GM12878 (cell line): ENCODE data around the gene LYVE1. TPM values are rescaled to one million over a fixed set of nuclear protein-coding genes. Genes with fewer than 3 reads are reported as not detected.
"Not testable (repeated sequence)": the region's sequence is repeated elsewhere in the genome, so short reads cannot be mapped to it uniquely, and the experiment has no call there.

Experiments used
- ATAC-seq: fragments of 200-7000 bp; cut with Tn5 transposase; 3 replicates; pipeline ENCODE4 v1.9.1; 2020; ENCODE audit warnings: mild to moderate bottlenecking, moderate library complexity
- BruUV-seq: library from RNA; stranded (reverse); fragments of 400-500 nt; replicated peaks from 2 replicates; lab custom pipeline; 2021; lab: Mats Ljungman, UMichigan
- CTCF ChIA-PET: fragments of 300-600 bp; sonication (Branson Sonifier 250); formaldehyde crosslinking; extraction: SDS; loops from one replicate; lab custom pipeline; 2021; ENCODE audit warnings: inconsistent platforms; lab: Yijun Ruan, JAX
- POLR2A ChIA-PET: fragments of 350-600 bp; formaldehyde crosslinking; extraction: SDS; loops from one replicate; lab custom pipeline; 2021; ENCODE audit warnings: inconsistent platforms; lab: Charles Lee
- RAD21 ChIA-PET: fragments of 300-600 bp; sonication (Branson Sonifier 250); formaldehyde crosslinking; loops from one replicate; lab custom pipeline; 2023; ENCODE audit warnings: antibody characterized with exemption; ENCODE audit not compliant: unreplicated experiment; lab: Charles Lee
- SMC1A ChIA-PET: fragments of 300-600 bp; sonication (Branson Sonifier 250); formaldehyde crosslinking; loops from one replicate; lab custom pipeline; 2023; ENCODE audit not compliant: unreplicated experiment, uncharacterized antibody; lab: Charles Lee
- DNase-seq: peaks from one replicate; pipeline ENCODE4 v3.0.0-alpha.2; 2011; ENCODE audit warnings: low read depth, low spot score
- FAIRE-seq: peaks from 3 replicates; lab custom pipeline; 2011; peaks lifted over from hg19 to GRCh38; lab: Jason Lieb, UNC
- H2AFZ ChIP-seq: 2 replicates; pipeline ENCODE4 v1.6.0; 2011; ENCODE audit warnings: low read depth, low read length, control low read depth; ENCODE audit not compliant: control insufficient read depth
- H3K27ac ChIP-seq: 2 replicates; pipeline ENCODE4 v1.5.1; 2011; ENCODE audit warnings: control low read depth; ENCODE audit not compliant: control insufficient read depth, insufficient read depth
- H3K27me3 ChIP-seq, 2 experiments: replicated peaks in 1 of 2; 2 replicates each; pipeline versions ENCODE4 v1.6.0 to v1.6.1; 2011; ENCODE audit warnings: low read length in 1 of 2; ENCODE audit not compliant: control insufficient read depth in 2 of 2, insufficient read depth in 2 of 2
- H3K36me3 ChIP-seq, 2 experiments: 2 replicates each; pipeline ENCODE4 v1.5.1; 2011; ENCODE audit warnings: low read length in 1 of 2; ENCODE audit not compliant: control insufficient read depth in 2 of 2, insufficient read depth in 2 of 2
- H3K4me1 ChIP-seq: 2 replicates; pipeline ENCODE4 v1.6.1; 2011; ENCODE audit warnings: mild to moderate bottlenecking, low read length, moderate library complexity, mixed read lengths; ENCODE audit not compliant: control insufficient read depth, insufficient read depth
- H3K4me2 ChIP-seq: 2 replicates; pipeline ENCODE4 v1.6.0; 2011; ENCODE audit warnings: control low read depth; ENCODE audit not compliant: control insufficient read depth, insufficient read depth
- H3K4me3 ChIP-seq: fragments of 200-600 bp; sonication (generic); 2 replicates; pipeline ENCODE4 v1.5.1; 2016
- H3K79me2 ChIP-seq: 2 replicates; pipeline ENCODE4 v1.6.0; 2011; ENCODE audit warnings: low read length; ENCODE audit not compliant: control insufficient read depth, insufficient read depth
- H3K9ac ChIP-seq: 2 replicates; pipeline ENCODE4 v1.8.0; 2011; ENCODE audit warnings: low read length, control low read depth, mixed read lengths; ENCODE audit not compliant: control insufficient read depth, insufficient read depth
- H3K9me3 ChIP-seq: replicated peaks from 3 replicates; pipeline ENCODE4 v1.5.1; 2011; ENCODE audit warnings: mild to moderate bottlenecking, low read length; ENCODE audit not compliant: control insufficient read depth, insufficient read depth
- H4K20me1 ChIP-seq: 2 replicates; pipeline ENCODE4 v1.6.0; 2011; ENCODE audit not compliant: control insufficient read depth, insufficient read depth
- IKZF1 ChIP-seq: fragments of 450-650 bp; conservative IDR thresholded peaks from 2 replicates; pipeline ENCODE4 v1.6.1; 2017; ENCODE audit warnings: antibody characterized with exemption, mild to moderate bottlenecking
- SPI1 ChIP-seq: IDR thresholded peaks from 2 replicates; pipeline ENCODE4 v1.6.1; 2011; ENCODE audit warnings: low read depth, mild to moderate bottlenecking, low read length, moderate library complexity, borderline replicate concordance; ENCODE audit not compliant: insufficient read depth
- WGBS: methylation state at CpG from one replicate; pipeline ENCODE4 v1.1.6; 2016; ENCODE audit warnings: low lambda C conversion rate; ENCODE audit not compliant: insufficient replicate concordance, insufficient coverage; ENCODE audit errors: missing lambda C conversion rate; 5-methylcytosine and 5-hydroxymethylcytosine counted together
- in situ Hi-C: fragments of 300-500 bp; cut with MboI; formaldehyde crosslinking; loops from 9 replicates; pipeline ENCODE4 v1.14.3; 2018; ENCODE audit warnings: mixed read lengths
- intact Hi-C: fragments of 100-400 bp; cut with micrococcal nuclease; formaldehyde crosslinking; loops from one replicate; pipeline ENCODE4 v1.14.2; 2022; ENCODE audit not compliant: unreplicated experiment
- polyA plus RNA-seq, 11 experiments: library from polyadenylated mRNA; depleted of rRNA in 4 of 11; unstranded in 6 of 11; stranded (reverse) in 5 of 11; fragments of >200 nt; fragmentation: Nextera tagmentation in 4 of 11; fragmentation: Illumina TruSeq in 1 of 11; extraction: Ambion mirVana in 4 of 11; extraction: Trizol in 1 of 11; gene quantifications; 1 replicate in 1 of 11; 2 replicates in 10 of 11; pipeline versions ENCODE4 v1.2.1 to v1.2.3, GENCODE V29; 2011 to 2016; ENCODE audit warnings: inconsistent platforms in 2 of 11, missing spikeins in 2 of 11, low read depth in 1 of 11
- total RNA-seq, 4 experiments: library from RNA; depleted of rRNA in 3 of 4; stranded (reverse); fragments of >200 nt in 3 of 4; fragmentation: Illumina TruSeq in 1 of 4; extraction: Trizol in 1 of 4; gene quantifications; 2 replicates each; pipeline versions ENCODE4 v1.2.1 to v1.2.3, GENCODE V29; 2013 to 2021
- TF ChIP-seq, protein P1 (sequence below): IDR thresholded peaks from 2 replicates; pipeline ENCODE4 v1.6.1; 2012; ENCODE audit warnings: low read length, inconsistent platforms

LYVE1 gene
- total and polyA plus RNA-seq, 10 of the 15 experiments (the other 5 are each of a cell fraction or from before 2014, with no cell fraction given): 0.15 TPM; not detected in 9

DNA sequence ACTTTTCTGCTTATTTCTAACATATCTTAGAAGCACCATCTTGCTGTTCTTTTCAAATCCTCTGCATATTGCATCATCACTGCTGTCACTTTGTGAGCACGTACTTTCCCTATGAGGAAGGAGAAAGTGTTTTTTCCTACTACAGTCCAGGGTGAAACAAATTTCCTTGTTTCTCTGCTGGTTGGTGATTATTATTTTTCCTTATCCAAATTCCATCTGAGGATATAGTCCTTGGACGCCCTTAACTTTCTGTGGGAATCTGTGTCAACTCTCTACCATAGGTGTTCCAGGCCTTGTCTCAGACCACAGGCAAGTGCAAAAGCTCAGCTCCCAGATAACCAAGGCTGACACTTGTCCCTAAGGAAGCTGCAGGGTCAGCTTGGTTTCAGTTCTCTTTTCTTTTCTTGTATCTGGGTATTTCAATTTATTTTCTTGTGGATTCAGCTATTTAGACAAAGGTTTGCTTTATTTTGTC lies 29.4 kb upstream of the LYVE1 start:
- ATAC-seq: no peak
- in situ Hi-C loops: no loop called here
- ChIA-PET POLR2A (no interaction called here), SMC1A (interaction anchor here (1.0 to 1.6 kb wide), 3 partner anchors 54 to 184 kb away, joined by 3 to 6 read pairs (median 5); partner anchors contain the start of gene RNF141), CTCF (interaction anchor here (0.9 to 1.5 kb wide), 3 partner anchors 19 to 58 kb away, joined by 3 to 5 read pairs (median 4); no protein-coding TSS in a partner anchor), RAD21 (no interaction called here)
- no peaks in the 10 kb centered on the region for H3K79me2 ChIP-seq
- H3K4me1 ChIP-seq: no peaks in the 10 kb centered on the region
- BruUV-seq: no TSS peak
- no peak overlapping the region for H3K9ac ChIP-seq
- no peak overlapping the region for H3K27ac ChIP-seq
- FAIRE-seq: no peak
- TF ChIP-seq, protein P1, sequence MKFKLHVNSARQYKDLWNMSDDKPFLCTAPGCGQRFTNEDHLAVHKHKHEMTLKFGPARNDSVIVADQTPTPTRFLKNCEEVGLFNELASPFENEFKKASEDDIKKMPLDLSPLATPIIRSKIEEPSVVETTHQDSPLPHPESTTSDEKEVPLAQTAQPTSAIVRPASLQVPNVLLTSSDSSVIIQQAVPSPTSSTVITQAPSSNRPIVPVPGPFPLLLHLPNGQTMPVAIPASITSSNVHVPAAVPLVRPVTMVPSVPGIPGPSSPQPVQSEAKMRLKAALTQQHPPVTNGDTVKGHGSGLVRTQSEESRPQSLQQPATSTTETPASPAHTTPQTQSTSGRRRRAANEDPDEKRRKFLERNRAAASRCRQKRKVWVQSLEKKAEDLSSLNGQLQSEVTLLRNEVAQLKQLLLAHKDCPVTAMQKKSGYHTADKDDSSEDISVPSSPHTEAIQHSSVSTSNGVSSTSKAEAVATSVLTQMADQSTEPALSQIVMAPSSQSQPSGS: no peak
- TF ChIP-seq IKZF1: 0 out of 2 replicates have a peak, but pooled peaks have one; percentile 20
- TF ChIP-seq SPI1: peak; percentile 53; the same call in 1 of the 2 replicates
- no peak overlapping the region for H3K4me2 ChIP-seq
- DNase-seq: no peak
- H4K20me1 ChIP-seq: no peaks in the 10 kb centered on the region
- no peak overlapping the region for H2AFZ ChIP-seq
- H3K36me3 ChIP-seq: no peaks in the 10 kb centered on the region
- no peaks in the 10 kb centered on the region for H3K9me3 ChIP-seq
- intact Hi-C loops: no loop called here
- no peaks in the 10 kb centered on the region for H3K27me3 ChIP-seq
- no peak overlapping the region for H3K4me3 ChIP-seq
- 56% methylated on average over 2 of the region's 2 CpGs for WGBS

DNA sequence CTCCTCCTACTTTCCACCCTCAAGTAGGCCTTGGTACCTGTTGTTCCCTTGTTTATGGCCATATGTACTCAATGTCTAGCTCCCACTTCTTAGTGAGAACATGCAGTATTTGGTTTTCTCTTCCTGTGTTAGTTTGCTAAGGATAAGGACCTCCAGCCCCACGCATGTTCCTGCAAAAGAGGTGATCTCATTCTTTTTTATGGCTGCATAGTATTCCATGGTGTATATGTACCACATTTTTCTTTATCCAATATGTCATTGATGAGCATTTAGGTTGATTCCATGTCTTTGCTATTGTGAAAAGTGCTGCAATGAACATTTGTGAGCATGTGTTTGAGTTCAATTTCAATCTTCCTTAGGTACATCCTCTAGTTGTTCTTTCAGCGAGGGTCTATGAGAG lies 27.4 kb upstream of the LYVE1 start:
- H3K79me2 ChIP-seq, H3K9me3 ChIP-seq, H3K36me3 ChIP-seq, CTCF ChIA-PET, POLR2A ChIA-PET, DNase-seq, H3K4me3 ChIP-seq, H3K27ac ChIP-seq, ATAC-seq, BruUV-seq, H3K4me2 ChIP-seq, intact Hi-C loops, H3K27me3 ChIP-seq, H4K20me1 ChIP-seq, H3K9ac ChIP-seq, FAIRE-seq, H2AFZ ChIP-seq, in situ Hi-C loops, H3K4me1 ChIP-seq: not testable (repeated sequence)
- 0% methylated on average over 2 of the region's 2 CpGs for WGBS
- SMC1A ChIA-PET: interaction anchor here (0.8 kb wide), 1 partner anchor 11 kb away, joined by 3 read pairs; no protein-coding TSS in a partner anchor
- RAD21 ChIA-PET: interaction anchor here (1.2 kb wide), 1 partner anchor 190 kb away, joined by 4 read pairs; no protein-coding TSS in a partner anchor
